Measurements from ENCODE around the gene CHRNB1. TPM values are rescaled to one million over a fixed set of nuclear protein-coding genes. Genes with fewer than 3 reads are reported as not detected.

The CHRNB1 gene
- total RNA-seq, 1 donor from 2014 or later, result 6.8 TPM

DNA sequence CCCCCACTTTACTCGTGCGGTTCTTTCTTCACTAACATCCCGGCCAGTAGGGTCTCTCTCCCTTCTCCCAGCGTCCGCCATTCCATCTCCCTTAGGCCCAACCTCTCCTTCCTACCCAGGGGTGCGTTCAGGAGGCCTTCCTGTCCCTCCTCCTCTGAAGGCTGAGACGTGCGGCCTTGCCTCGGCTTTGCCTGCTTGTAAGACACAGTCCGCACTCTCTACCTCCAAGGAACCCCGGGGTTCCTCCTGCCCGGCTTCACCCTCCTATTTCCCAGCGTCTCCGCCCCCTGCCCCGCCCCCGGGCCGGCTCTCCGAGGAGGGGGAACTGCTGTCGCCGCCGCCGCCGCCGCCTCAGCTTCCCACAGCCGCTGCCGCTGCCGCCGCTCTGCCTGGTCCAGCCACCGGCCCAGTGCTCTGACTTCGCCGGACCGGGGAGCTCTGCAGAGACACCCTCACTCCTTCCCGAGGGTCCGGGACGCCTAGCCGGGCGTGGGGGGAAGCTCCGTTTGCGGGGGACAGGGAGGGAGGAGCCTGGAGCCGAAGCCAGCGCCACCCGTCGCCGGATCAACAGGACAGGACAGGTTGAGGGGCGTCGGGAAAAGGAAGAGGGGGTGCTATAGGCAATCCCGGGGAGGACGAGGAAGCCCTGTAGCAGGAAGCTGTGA, 6.8 kb upstream of the CHRNB1 start:
- DNase-seq (ENCODE audit: low spot score), result peak; percentile 94

GRCh38 chr17:7438656-7439460, 6.0 kb upstream of the CHRNB1 start:
- no peak for DNase-seq (ENCODE audit: low spot score)

- no peak for DNase-seq (ENCODE audit: low spot score)
Observed at GRCh38 chr17:7439462-7440112, 5.3 kb upstream of the CHRNB1 start, which contains the start of gene FGF11. Gene FGF11, plus strand, starts transcription at chr17:7439512. Its CDS starts 109 bp downstream, at chr17:7439621.

DNA sequence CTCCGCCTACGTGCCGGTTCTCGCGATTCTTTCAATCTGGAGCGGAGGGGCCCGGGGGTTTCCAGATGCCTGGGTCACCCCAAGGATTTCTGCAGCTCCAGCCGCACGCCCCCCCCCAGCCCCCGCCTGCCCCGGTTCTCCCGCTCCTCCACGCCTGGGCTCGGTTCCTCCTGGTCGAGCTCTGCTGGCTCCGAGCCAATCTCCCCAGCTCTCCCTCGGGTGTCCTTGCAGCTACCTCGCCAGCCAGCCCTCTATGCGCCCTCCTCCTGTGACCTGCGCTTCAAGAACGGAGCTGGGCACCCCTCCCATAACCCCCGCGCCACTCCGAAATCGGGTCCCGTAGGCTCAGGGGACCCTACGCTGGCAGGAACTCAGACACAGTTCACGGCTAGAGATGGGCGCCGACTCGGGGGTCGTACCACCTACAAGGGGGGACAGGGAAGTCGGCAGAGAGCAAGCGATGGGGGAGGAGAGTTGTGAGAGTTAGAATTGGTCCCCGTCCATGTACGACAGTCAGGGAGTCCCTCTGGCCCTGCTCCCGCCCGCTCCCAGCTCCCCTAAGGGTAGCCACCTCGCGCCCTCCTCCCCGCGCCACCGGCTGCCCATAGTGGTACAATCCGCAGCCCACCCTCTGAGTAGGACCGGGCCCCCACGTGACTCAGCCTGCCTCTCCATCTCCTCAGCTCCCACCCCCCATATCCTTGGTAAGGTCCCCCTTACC, 4.6 kb upstream of the CHRNB1 start:
- no peak for DNase-seq (ENCODE audit: low spot score)

DNA sequence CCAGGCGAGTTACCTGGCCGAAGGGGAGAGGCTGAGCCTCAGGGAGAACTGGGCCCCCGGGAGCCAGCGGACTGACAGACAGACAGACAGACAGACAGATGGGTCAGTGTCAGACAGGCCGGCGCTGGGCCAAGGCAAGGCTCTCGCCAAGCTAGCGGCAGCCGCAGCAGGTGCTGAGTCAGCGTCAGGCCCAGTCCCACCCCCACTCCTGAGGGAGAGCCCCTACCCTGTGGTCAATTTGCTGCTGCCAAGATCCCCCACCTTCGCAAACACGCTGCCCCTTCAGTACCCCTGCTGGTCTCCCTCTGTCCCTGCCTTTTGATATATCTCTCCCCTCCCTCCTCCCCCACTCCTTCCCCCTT, 4.0 kb upstream of the CHRNB1 start:
- DNase-seq (ENCODE audit: low spot score), result no peak

- no peak for DNase-seq (ENCODE audit: low spot score)
Observed at GRCh38 chr17:7441266-7441665, 3.6 kb upstream of the CHRNB1 start.

DNA sequence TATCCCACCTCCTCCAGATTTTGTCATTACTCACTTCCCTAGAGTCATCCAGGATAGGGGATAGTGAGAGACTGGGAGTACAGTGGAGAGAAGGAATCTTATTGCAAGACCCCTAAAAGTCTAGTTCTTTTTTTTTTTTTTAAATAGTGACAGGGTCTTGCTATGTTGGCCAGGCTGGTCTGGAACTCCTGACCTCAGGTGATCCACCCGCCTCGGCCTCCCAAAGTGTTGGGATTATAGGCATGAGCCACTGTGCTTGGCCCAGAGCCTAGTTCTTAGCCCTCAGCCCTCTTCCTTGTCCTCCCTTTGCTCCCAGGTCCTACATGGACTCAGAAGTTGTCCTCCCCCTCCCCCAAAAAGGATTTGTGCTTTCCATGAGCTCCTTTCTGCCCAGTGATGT, 2.7 kb upstream of the CHRNB1 start:
- DNase-seq (ENCODE audit: low spot score), result no peak

GRCh38 chr17:7443499-7444485, 1.1 kb upstream of the CHRNB1 start:
- DNase-seq (ENCODE audit: low spot score), result no peak

- no peak for DNase-seq (ENCODE audit: low spot score)
Observed at GRCh38 chr17:7445619-7445968, 733 bp downstream of the CHRNB1 start.

GRCh38 chr17:7448461-7448860, 3.6 kb downstream of the CHRNB1 start:
- no peak for DNase-seq (ENCODE audit: low spot score)

- DNase-seq (ENCODE audit: low spot score), result no peak
Observed at GRCh38 chr17:7459961-7460545, 15.2 kb downstream of the CHRNB1 start.

DNA sequence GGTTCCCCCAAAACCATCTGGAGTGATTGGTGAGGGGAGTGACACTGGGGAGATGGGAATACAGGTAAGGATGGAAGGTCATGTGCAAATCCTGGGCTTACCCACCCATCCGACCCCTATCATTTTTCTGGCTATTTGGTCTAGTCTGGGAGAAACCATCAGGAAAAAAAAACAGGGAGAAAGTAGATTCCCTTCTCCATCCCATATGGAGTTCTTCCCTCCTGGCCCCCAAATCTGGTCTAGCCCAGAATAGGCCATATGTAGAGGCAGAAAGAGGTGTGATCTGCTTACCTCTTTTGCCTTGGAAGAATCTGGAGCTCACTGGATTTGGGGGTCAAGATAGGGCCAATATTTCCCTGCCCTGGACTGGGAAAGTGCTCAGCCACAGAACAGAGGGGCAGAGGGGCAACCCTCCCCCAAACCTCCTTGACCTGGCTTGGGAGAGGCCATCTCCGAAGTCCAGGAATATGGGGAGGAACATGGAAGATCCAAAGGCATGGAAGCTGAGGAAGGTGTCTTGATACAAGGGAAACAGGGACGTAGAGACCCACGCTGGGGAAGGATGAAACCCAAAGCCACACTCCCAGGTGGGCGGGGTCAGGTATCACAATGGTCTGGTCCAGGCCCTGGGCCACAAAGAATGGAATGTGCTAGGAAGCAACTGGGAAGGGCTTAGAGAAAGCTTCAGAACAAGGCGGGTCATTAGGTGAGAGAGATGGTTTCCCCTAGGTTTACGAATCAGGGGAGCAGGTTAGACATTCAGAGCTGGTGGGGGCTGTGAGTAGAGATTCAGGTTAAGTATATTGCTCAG, 16.2 kb downstream of the CHRNB1 start:
- no peak for DNase-seq (ENCODE audit: low spot score)

DNA sequence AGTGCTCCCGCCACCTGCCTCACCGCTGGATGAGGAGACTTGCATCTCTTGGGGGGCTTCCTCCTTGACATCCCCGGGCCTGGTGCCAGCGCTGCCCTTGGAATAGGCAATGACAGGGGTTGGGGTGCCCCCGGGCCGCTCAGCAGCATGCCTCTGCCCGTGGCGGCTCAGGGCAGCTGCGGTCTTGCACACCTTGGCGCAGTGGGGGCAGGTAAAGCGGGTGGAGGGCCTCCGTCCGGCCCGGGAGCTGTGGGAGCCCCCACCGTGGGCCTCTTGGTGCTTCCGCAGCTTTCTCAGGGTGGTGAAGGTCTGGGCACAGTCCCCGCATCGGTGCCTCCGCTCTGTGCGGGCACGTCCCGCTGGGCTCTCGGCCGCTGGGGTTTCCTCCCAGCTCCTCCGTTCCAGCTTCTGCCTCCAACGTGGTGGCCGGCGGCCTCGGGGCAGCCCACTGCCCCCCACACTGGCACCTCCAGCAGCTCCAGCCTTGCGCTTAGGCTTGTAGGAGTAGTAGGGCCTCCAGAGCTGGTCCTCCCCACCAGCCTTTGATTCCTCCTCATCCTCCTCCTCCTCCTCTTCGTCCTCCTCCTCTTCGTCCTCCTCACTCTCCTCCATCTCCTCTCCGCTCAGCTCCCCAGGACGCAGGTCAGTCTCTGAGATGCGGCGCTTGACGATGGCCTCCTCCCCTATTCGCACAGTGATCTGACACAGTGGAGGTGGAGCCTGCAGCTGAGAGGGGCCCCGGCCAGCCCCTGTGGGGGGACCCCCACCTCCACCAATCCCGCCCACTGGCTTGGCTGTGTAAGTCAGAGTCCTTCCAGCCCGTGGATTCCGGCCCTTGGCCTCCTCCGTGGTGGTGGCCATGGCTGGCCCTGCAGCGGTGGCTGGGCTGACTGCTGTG, 17.9 kb downstream of the CHRNB1 start:
- DNase-seq (ENCODE audit: low spot score), result no peak

GRCh38 chr17:7463372-7463846, 18.5 kb downstream of the CHRNB1 start:
- no peak for DNase-seq (ENCODE audit: low spot score)

- DNase-seq (ENCODE audit: low spot score), result no peak
Observed at GRCh38 chr17:7464081-7464480, 19.2 kb downstream of the CHRNB1 start.

DNA sequence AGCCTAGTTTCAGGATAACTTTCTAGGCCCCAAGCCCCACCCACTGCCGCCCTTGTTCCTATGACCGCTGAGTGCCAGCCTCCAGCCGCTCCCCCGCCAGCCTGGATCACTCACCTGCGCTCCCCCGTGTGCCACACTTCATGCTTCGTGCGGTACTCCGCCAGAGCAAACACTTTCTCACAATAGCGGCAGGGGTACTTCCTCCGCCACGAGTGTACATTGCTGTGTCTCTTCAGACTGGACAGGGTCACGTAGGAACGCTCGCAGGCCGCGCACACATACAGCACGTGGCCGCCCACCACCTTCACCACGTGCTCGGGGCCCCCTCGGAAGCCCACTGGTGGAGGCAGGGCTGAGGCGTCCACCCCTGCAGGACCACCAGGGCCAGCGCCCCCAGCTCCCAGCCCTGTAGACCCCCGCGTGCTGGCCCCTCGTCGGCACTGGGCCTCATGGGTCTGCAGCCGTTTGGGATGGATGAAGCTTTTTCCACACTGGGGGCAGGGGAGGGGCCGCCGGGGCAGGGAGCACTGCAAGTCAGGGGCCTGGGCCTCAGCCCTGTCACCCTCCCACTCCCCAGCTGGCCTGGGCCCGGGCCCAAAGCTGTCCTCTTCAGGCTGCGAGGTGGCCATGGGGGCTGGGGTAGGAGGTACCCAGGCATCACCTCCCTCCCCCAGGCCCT, 20.9 kb downstream of the CHRNB1 start:
- DNase-seq (ENCODE audit: low spot score), result no peak

- DNase-seq (ENCODE audit: low spot score), result no peak
Observed at GRCh38 chr17:7466318-7466638, 21.4 kb downstream of the CHRNB1 start.

Data from mesenteric fat pad (tissue), 1 donor.